Muscle of leg (tissue), 11 donors: ENCODE measurements around the gene MACROH2A1. TPM values are rescaled to one million over a fixed set of nuclear protein-coding genes. Genes with fewer than 3 reads are reported as not detected.
A peak's percentile ranks its signal among the peaks of the same experiment; 100 is the strongest.

Source experiments
- DNase-seq: peaks from one replicate; pipeline ENCODE4 v3.0.0; 2013
- H3K27ac ChIP-seq: one replicate; pipeline ENCODE4 v1.5.1; 2013; ENCODE audit warnings: mild to moderate bottlenecking, low read length, control low read depth
- H3K27me3 ChIP-seq: one replicate; pipeline ENCODE4 v1.6.1; 2013; ENCODE audit warnings: low read length; ENCODE audit not compliant: control insufficient read depth, insufficient read depth
- H3K36me3 ChIP-seq: one replicate; pipeline ENCODE4 v1.6.1; 2013; ENCODE audit warnings: low read length; ENCODE audit not compliant: control insufficient read depth, insufficient read depth
- H3K4me1 ChIP-seq: one replicate; pipeline ENCODE4 v1.6.1; 2013; ENCODE audit warnings: low read length; ENCODE audit not compliant: control insufficient read depth, insufficient read depth
- H3K4me3 ChIP-seq: one replicate; pipeline ENCODE4 v1.5.1; 2013; ENCODE audit warnings: low read length, control low read depth
- H3K9me3 ChIP-seq: replicated peaks from 2 replicates; pipeline ENCODE4 v1.6.1; 2013; ENCODE audit warnings: low read depth, low read length; ENCODE audit not compliant: control insufficient read depth
- WGBS: methylation state at CpG from one replicate; pipeline ENCODE4 v1.1.5; 2013; ENCODE audit warnings: missing lambda C conversion rate; ENCODE audit not compliant: insufficient coverage; 5-methylcytosine and 5-hydroxymethylcytosine counted together
- polyA plus RNA-seq, 8 donors: library from polyadenylated mRNA; unstranded; fragments of 120-200 nt; gene quantifications; one replicate each; pipeline versions ENCODE4 v1.2.1 to v1.2.3, GENCODE V29; 2013; ENCODE audit warnings: inconsistent platforms in 1 of 8, low replicate concordance in 1 of 8; ENCODE audit not compliant: insufficient read length in 8 of 8, insufficient read depth in 1 of 8
- total RNA-seq: library from RNA; stranded (reverse); fragments of 120-200 nt; gene quantifications from one replicate; pipeline ENCODE4 v1.2.4, GENCODE V29; 2013

Gene MACROH2A1
- total and polyA plus RNA-seq, 9 donors: 103 to 117 (median 111) TPM

- DNase-seq: no peak
- peaks cover 28% of the 10 kb centered on the region for H3K4me1 ChIP-seq
- peaks cover 63% of the 10 kb centered on the region for H3K36me3 ChIP-seq
- 59% methylated on average over 5 of the region's 10 CpGs for WGBS
- no peak overlapping the region for H3K4me3 ChIP-seq
- no peaks in the 10 kb centered on the region for H3K27me3 ChIP-seq
- H3K9me3 ChIP-seq: no peaks in the 10 kb centered on the region
- no peak overlapping the region for H3K27ac ChIP-seq
Measured at GRCh38 chr5:135333732-135334515, 65.1 kb downstream of the MACROH2A1 start.

- peaks cover 50% of the 10 kb centered on the region for H3K36me3 ChIP-seq
- H3K27ac ChIP-seq: no peak overlapping the region
- WGBS: 38% methylated on average over 2 of the region's 5 CpGs
- peaks cover 30% of the 10 kb centered on the region for H3K4me1 ChIP-seq
- H3K4me3 ChIP-seq: no peak overlapping the region
- no peaks in the 10 kb centered on the region for H3K27me3 ChIP-seq
- H3K9me3 ChIP-seq: no peaks in the 10 kb centered on the region
- peak; percentile 76 for DNase-seq
Measured at GRCh38 chr5:135332519-135333150, 66.4 kb downstream of the MACROH2A1 start.

GRCh38 chr5:135331612-135332011 is 67.4 kb downstream of the MACROH2A1 start:
- WGBS: 90% methylated on average over 1 of the region's 3 CpGs
- peaks cover 40% of the 10 kb centered on the region for H3K36me3 ChIP-seq

GRCh38 chr5:135330798-135331096 is 68.3 kb downstream of the MACROH2A1 start:
- H3K9me3 ChIP-seq: no peaks in the 10 kb centered on the region
- H3K4me3 ChIP-seq: no peak overlapping the region
- WGBS: 86% methylated on average over 2 of the region's 3 CpGs
- DNase-seq: no peak
- no peak overlapping the region for H3K27ac ChIP-seq
- H3K27me3 ChIP-seq: no peaks in the 10 kb centered on the region
- peaks cover 31% of the 10 kb centered on the region for H3K36me3 ChIP-seq
- H3K4me1 ChIP-seq: peaks cover 23% of the 10 kb centered on the region

More at GRCh38 chr5:135331612-135332011, 67.4 kb downstream of the MACROH2A1 start:
- H3K4me3 ChIP-seq: no peak overlapping the region
- no peak for DNase-seq
- H3K27me3 ChIP-seq: no peaks in the 10 kb centered on the region
- no peak overlapping the region for H3K27ac ChIP-seq
- no peaks in the 10 kb centered on the region for H3K9me3 ChIP-seq
- peaks cover 25% of the 10 kb centered on the region for H3K4me1 ChIP-seq

GRCh38 chr5:135329913-135330797 is 68.9 kb downstream of the MACROH2A1 start:
- Histone ChIP-seq H3K4me3 (no peak overlapping the region), H3K9me3 (no peaks in the 10 kb centered on the region), H3K27ac (no peak overlapping the region), H3K4me1 (peaks cover 23% of the 10 kb centered on the region), H3K36me3 (peaks cover 25% of the 10 kb centered on the region), H3K27me3 (no peaks in the 10 kb centered on the region)
- 77% methylated on average over 13 of the region's 18 CpGs for WGBS
- DNase-seq: no peak

DNA sequence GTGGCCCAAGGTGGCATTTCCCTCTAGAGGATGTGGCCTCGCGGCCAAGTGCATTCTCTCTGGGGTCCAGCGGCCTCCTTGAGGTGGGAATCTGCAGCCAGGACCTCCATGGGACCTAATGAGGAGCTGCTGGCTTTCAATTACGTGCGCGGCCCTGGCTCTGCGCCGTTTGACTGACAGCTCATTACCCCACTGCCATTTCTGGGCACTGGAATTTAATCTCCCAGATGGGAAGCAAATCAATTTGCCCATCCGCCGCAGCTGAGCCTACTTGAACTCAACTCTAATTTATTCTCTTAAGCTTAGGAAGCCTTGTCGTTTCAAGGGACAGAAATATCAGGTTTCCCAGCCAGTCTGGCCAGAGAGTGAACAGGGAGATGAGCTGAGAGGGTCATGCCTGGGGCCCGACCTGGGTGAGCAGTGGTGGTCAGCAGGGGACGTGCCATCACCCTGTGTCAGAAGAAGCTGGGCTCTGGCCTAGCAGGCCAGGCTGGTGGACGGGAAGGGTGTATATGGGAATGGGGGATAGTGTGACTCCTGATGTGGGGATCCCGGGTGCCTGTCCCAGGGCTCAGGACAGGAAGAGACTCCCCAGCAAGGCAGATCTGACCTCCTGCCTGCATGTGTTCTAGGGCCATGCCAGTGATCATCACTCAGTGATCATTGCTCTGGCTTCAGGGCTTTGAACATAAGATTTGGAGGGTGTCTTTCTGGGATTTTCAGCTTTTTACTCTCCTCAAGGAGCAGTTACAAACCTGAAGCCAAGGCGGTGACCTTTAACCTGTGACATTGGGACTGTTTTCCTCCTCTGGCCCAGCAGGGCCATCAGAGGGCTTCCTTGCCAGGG is 69.7 kb downstream of the MACROH2A1 start:
- no peak for DNase-seq
- Histone ChIP-seq H3K27ac (no peak overlapping the region), H3K4me1 (peaks cover 23% of the 10 kb centered on the region), H3K9me3 (no peaks in the 10 kb centered on the region), H3K36me3 (peaks cover 18% of the 10 kb centered on the region), H3K4me3 (no peak overlapping the region), H3K27me3 (no peaks in the 10 kb centered on the region)
- WGBS: 65% methylated on average over 12 of the region's 16 CpGs

DNA sequence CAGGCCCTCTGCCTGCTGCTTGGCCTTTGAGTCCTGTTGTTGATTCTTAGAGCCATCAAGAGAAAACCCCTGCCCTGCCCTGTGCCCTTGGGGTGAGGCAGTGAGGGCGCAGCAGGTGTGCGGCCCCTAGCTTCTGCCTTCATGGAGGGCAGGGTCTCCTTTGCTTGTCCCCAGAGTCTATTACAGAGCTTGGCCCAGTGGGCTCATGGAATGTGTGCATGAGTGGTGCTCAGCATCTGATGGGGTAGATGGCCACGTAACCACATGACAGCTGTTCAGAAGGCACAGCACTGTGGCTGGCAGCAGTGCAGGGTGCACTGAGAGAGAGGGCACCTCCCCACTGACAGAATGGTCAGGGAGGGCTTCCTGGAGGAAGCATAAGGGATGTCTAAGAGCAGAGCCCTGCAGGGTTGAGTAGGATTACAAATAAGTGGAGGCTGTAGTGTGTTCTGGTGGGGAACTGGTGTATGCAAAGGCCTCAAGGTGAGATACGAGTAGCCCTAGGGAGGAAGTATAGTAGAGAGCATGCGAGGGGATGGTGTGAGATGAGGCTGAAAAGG is 70.8 kb downstream of the MACROH2A1 start:
- H3K27ac ChIP-seq: no peak overlapping the region
- H3K4me3 ChIP-seq: no peak overlapping the region
- 96% methylated on average over 3 of the region's 5 CpGs for WGBS
- DNase-seq: no peak
- no peaks in the 10 kb centered on the region for H3K9me3 ChIP-seq
- peaks cover 23% of the 10 kb centered on the region for H3K4me1 ChIP-seq
- no peaks in the 10 kb centered on the region for H3K27me3 ChIP-seq
- H3K36me3 ChIP-seq: peaks cover 11% of the 10 kb centered on the region

GRCh38 chr5:135327429-135328127 is 71.5 kb downstream of the MACROH2A1 start:
- 86% methylated on average over 12 of the region's 12 CpGs for WGBS
- no peaks in the 10 kb centered on the region for H3K27me3 ChIP-seq
- H3K27ac ChIP-seq: no peak overlapping the region
- peaks cover 23% of the 10 kb centered on the region for H3K4me1 ChIP-seq
- no peaks in the 10 kb centered on the region for H3K9me3 ChIP-seq
- H3K4me3 ChIP-seq: no peak overlapping the region
- H3K36me3 ChIP-seq: peaks cover 11% of the 10 kb centered on the region
- peak; percentile 53 for DNase-seq
